NT2/D1 (cell line): Measurements from ENCODE around the gene BCLAF1.

ENCODE experiments used
- SUZ12 ChIP-seq: IDR thresholded peaks from 2 replicates; pipeline ENCODE4 v1.6.1; 2011; ENCODE audit not compliant: insufficient read length, insufficient read depth; ENCODE audit errors: extremely low read depth
- YY1 ChIP-seq: IDR thresholded peaks from 2 replicates; pipeline ENCODE4 v1.6.1; 2011; ENCODE audit not compliant: insufficient read length, insufficient read depth
- ZNF274 ChIP-seq: IDR thresholded peaks from 2 replicates; pipeline ENCODE4 v1.6.1; 2011; ENCODE audit warnings: mild to moderate bottlenecking, low read depth, low read length

GRCh38 chr6:136326038-136326553 lies 36.5 kb upstream of the BCLAF1 start:
- TF ChIP-seq ZNF274 = no peak
- no peak for TF ChIP-seq YY1
- TF ChIP-seq SUZ12 = no peak
